ENCODE measurements around the gene UPF1. TPM values are rescaled to one million over a fixed set of nuclear protein-coding genes. Genes with fewer than 3 reads are reported as not detected.

The UPF1 gene
- polyA plus RNA-seq, 1 of the 3 experiments (the other 2 are of a cell fraction) = 33.3 TPM

DNA sequence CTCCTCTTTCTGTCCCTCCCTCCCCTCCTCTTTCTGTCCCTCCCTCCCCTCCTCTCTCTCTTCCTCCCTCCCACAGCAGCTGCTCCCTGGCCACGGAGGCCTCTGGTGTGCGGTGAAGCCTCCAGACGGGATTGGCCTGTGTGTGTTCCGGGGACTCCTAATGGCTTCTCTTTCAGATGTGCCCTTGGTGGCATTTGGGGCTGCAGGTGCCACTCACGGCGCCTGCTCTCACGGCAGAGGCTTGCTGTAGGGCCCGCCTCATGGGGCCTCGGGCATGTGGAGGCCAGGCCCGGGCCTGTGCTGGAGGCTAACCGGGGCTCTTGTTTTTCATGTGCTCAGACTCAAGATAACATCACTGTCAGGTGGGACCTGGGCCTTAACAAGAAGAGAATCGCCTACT is 20.9 kb downstream of the UPF1 start:
- H3K79me2 ChIP-seq (ENCODE audit: insufficient read depth) = peaks cover 54% of the 10 kb centered on the region
- no peak overlapping the region; a peak in 1 of 4 replicates for H3K27ac ChIP-seq (ENCODE audit: low read depth in 2 of 2, low read length in 1 of 2)
- no peak overlapping the region for H3K4me2 ChIP-seq
- H3K4me1 ChIP-seq (ENCODE audit: control insufficient read depth in 1 of 2, insufficient read depth in 2 of 2, low read depth in 1 of 2, low read length in 1 of 2) = peaks cover 20 to 42% of the 10 kb centered on the region in 2 experiments
- no peak overlapping the region for H3K9ac ChIP-seq
- WGBS (ENCODE audit: low lambda C conversion rate) = 95% methylated on average over 5 of the region's 12 CpGs
- no peak for DNase-seq
- no peak overlapping the region for H2AFZ ChIP-seq (ENCODE audit: low read depth)
- H3K27me3 ChIP-seq (ENCODE audit: insufficient read depth) = no peaks in the 10 kb centered on the region
- H3K9me3 ChIP-seq = no peaks in the 10 kb centered on the region
- H3F3A ChIP-seq (replicated peaks; ENCODE audit: insufficient read depth) = peaks cover 9% of the 10 kb centered on the region
- TF ChIP-seq, protein P1, sequence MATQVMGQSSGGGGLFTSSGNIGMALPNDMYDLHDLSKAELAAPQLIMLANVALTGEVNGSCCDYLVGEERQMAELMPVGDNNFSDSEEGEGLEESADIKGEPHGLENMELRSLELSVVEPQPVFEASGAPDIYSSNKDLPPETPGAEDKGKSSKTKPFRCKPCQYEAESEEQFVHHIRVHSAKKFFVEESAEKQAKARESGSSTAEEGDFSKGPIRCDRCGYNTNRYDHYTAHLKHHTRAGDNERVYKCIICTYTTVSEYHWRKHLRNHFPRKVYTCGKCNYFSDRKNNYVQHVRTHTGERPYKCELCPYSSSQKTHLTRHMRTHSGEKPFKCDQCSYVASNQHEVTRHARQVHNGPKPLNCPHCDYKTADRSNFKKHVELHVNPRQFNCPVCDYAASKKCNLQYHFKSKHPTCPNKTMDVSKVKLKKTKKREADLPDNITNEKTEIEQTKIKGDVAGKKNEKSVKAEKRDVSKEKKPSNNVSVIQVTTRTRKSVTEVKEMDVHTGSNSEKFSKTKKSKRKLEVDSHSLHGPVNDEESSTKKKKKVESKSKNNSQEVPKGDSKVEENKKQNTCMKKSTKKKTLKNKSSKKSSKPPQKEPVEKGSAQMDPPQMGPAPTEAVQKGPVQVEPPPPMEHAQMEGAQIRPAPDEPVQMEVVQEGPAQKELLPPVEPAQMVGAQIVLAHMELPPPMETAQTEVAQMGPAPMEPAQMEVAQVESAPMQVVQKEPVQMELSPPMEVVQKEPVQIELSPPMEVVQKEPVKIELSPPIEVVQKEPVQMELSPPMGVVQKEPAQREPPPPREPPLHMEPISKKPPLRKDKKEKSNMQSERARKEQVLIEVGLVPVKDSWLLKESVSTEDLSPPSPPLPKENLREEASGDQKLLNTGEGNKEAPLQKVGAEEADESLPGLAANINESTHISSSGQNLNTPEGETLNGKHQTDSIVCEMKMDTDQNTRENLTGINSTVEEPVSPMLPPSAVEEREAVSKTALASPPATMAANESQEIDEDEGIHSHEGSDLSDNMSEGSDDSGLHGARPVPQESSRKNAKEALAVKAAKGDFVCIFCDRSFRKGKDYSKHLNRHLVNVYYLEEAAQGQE (IDR thresholded peaks at IDR 0.05; ENCODE audit: low read depth, low read length) = no peak
- TF ChIP-seq SIN3A (IDR thresholded peaks at IDR 0.05; ENCODE audit: borderline replicate concordance, low read depth, low read length) (no peak), TEAD4 (IDR thresholded peaks at IDR 0.05; ENCODE audit: borderline replicate concordance, insufficient read depth) (no peak), SMC3 (IDR thresholded peaks at IDR 0.05; ENCODE audit: low read depth, low read length) (no peak), MXI1 (IDR thresholded peaks at IDR 0.05; ENCODE audit: low read depth, low read length) (no peak), YY1 (IDR thresholded peaks at IDR 0.05; ENCODE audit: low read depth) (no peak), IRF3 (IDR thresholded peaks at IDR 0.05; ENCODE audit: low read depth, low read length) (no peak), POLR2AphosphoS5 (IDR thresholded peaks at IDR 0.05; ENCODE audit: low read depth, low read length) (no peak), RXRA (IDR thresholded peaks at IDR 0.05; ENCODE audit: borderline replicate concordance, low read depth) (no peak), FOSL2 (IDR thresholded peaks at IDR 0.05; ENCODE audit: borderline replicate concordance, low read depth) (no peak), RFX5 (IDR thresholded peaks at IDR 0.05; ENCODE audit: low read length) (no peak), NFIC (IDR thresholded peaks at IDR 0.05; ENCODE audit: borderline replicate concordance) (no peak), EP300 (IDR thresholded peaks at IDR 0.05; ENCODE audit: borderline replicate concordance in 1 of 2, low read depth in 1 of 2, low read length in 1 of 2) (no peak), GABPA (IDR thresholded peaks at IDR 0.05; ENCODE audit: low read depth) (no peak), FOXM1 (IDR thresholded peaks at IDR 0.05; ENCODE audit: low read depth) (no peak), JUND (IDR thresholded peaks at IDR 0.05) (no peak)
- no peak overlapping the region for H3K4me3 ChIP-seq (ENCODE audit: low read depth in 2 of 2, low read length in 1 of 2)
- peaks cover 34 to 77% of the 10 kb centered on the region in 2 experiments for H3K36me3 ChIP-seq (replicated peaks in 1 of 2; ENCODE audit: control insufficient read depth in 1 of 2, insufficient read depth in 2 of 2, low read length in 1 of 2)
- H4K20me1 ChIP-seq (ENCODE audit: insufficient read depth) = peaks cover 38% of the 10 kb centered on the region
- POLR2A ChIA-PET = no interaction called here
- H3K9me2 ChIP-seq = no peaks in the 10 kb centered on the region
- CTCF ChIA-PET = interaction anchor here (2.0 to 16.0 kb wide), 2 partner anchors 11 to 249 kb away, joined by 7 to 201 read pairs; no protein-coding TSS in a partner anchor

Data from SK-N-SH (cell line).